Activated CD8-positive, alpha-beta memory T cell treated with anti-CD3 and anti-CD28 coated beads, Interleukin-2, amount 50 U/mL, for 1 hour (primary cell): ENCODE results near the gene SLC13A3.
"Not testable (repeated sequence)": the region's sequence is repeated elsewhere in the genome, so short reads cannot be mapped to it uniquely, and the experiment has no call there.

Source experiments
- DNase-seq: peaks from one replicate; pipeline ENCODE4 v3.0.0-alpha.2; 2020; ENCODE audit errors: extremely low read depth

SLC13A3 gene

GRCh38 chr20:46681032-46681854, 30.0 kb upstream of the SLC13A3 start:
- DNase-seq, result no peak

GRCh38 chr20:46680684-46681031, 29.4 kb upstream of the SLC13A3 start:
- DNase-seq, result no peak

- no peak for DNase-seq
Observed at GRCh38 chr20:46678516-46678915, 27.3 kb upstream of the SLC13A3 start.

- DNase-seq, result no peak
Observed at GRCh38 chr20:46677608-46678007, 26.3 kb upstream of the SLC13A3 start.

GRCh38 chr20:46676649-46677316, 25.5 kb upstream of the SLC13A3 start:
- not testable (repeated sequence) for DNase-seq

GRCh38 chr20:46674253-46675083, 23.2 kb upstream of the SLC13A3 start:
- no peak for DNase-seq

GRCh38 chr20:46673394-46674252, 22.4 kb upstream of the SLC13A3 start:
- no peak for DNase-seq

- DNase-seq, result no peak
Observed at GRCh38 chr20:46672543-46673148, 21.4 kb upstream of the SLC13A3 start.

GRCh38 chr20:46671866-46672542, 20.7 kb upstream of the SLC13A3 start:
- no peak for DNase-seq

- DNase-seq, result no peak
Observed at GRCh38 chr20:46670585-46671584, 19.6 kb upstream of the SLC13A3 start.

- no peak for DNase-seq
Observed at GRCh38 chr20:46670228-46670584, 18.9 kb upstream of the SLC13A3 start.

- no peak for DNase-seq
Observed at GRCh38 chr20:46666818-46667515, 15.7 kb upstream of the SLC13A3 start.

- DNase-seq, result no peak
Observed at GRCh38 chr20:46666306-46666705, 15.0 kb upstream of the SLC13A3 start.

- DNase-seq, result no peak
Observed at GRCh38 chr20:46665602-46666001, 14.3 kb upstream of the SLC13A3 start.

- no peak for DNase-seq
Observed at GRCh38 chr20:46663531-46663930, 12.3 kb upstream of the SLC13A3 start.

GRCh38 chr20:46661659-46662058, 10.4 kb upstream of the SLC13A3 start:
- no peak for DNase-seq

- no peak for DNase-seq
Observed at GRCh38 chr20:46660487-46660886, 9.2 kb upstream of the SLC13A3 start.

GRCh38 chr20:46657618-46658017, 6.4 kb upstream of the SLC13A3 start:
- DNase-seq, result no peak

- no peak for DNase-seq
Observed at GRCh38 chr20:46657137-46657536, 5.9 kb upstream of the SLC13A3 start.
